NCI-H2171 treated with DMSO at 0.1 percent for 48 hours (cell line): Measurements from ENCODE around the gene SNAPC5.
"Not testable (repeated sequence)": the region's sequence is repeated elsewhere in the genome, so short reads cannot be mapped to it uniquely, and the experiment has no call there.

Experiments used
- DNase-seq: peaks from one replicate; lab custom pipeline; 2025; lab: John Stamatoyannopoulos, UW

Gene SNAPC5

GRCh38 chr15:66497502-66498455, at the start of gene SNAPC5:
Gene SNAPC5 (minus strand): TSS chr15:66497762. CDS start chr15:66497731, 31 bp downstream.
- peak; percentile 93 for DNase-seq

GRCh38 chr15:66545255-66545654, 47.7 kb upstream of the SNAPC5 start:
- no peak for DNase-seq

DNA sequence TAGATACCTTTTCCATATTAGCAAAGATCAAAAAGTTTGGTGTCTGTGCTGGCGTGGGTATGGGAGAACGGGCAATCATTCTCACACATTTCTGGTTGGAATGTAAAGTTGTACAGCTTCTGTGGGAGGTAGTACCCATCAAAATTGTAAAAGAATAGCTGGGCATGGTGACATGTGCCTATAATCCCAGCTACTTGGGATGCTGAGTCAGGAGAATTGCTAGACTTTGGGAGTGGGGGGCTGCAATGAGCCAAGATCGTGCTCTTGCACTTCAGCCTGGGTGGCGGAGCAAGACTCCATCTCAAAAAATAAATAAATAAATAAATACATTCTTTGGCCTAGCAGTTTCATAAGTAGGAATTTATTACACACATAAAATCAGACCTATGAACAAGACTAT, 45.3 kb upstream of the SNAPC5 start:
- DNase-seq = no peak

DNA sequence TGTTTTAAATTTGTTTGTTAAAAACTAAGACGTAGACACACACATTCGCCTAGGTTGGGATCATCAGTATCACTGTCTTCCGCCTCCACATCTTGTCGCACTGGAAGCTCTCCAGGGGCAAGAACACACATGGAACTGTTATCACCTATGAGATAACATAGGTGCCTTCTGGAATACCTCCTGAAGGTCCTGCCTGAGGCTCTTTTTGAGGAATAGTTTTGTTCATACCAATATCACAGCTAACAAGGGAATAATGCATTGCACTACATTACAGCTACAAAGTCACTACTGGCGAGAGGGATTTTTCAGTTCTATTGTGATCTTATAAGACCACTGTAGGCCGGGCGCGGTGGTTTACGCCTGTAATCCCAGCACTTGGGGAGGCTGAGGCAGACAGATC, 37.5 kb upstream of the SNAPC5 start:
- DNase-seq = no peak

GRCh38 chr15:66524838-66525237, 27.3 kb upstream of the SNAPC5 start:
- DNase-seq = no peak

GRCh38 chr15:66523926-66524325, 26.4 kb upstream of the SNAPC5 start:
- no peak for DNase-seq

DNA sequence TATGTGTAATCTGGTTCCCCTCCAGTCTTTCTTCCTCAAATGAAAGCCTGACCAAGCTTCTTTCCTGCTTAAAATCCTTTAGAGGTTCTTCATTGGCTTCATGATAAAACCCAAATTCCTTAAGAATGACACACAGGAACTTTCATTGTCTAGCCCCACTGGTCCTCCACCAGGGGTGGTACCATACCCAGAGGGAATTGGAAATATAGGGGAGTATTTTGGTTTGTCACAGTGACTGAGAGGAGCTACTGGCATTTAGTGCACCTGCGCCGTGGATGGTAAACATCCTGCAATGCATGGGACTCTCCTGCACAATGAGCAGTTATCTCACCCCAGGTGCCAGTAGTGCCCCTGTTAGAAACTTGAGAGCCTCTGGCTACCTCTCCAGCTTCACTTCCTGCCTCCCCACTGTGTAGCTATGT, 18.4 kb upstream of the SNAPC5 start:
- no peak for DNase-seq

- no peak for DNase-seq
These were observed 17.0 kb upstream of the SNAPC5 start for GRCh38 chr15:66514586-66514985.

DNA sequence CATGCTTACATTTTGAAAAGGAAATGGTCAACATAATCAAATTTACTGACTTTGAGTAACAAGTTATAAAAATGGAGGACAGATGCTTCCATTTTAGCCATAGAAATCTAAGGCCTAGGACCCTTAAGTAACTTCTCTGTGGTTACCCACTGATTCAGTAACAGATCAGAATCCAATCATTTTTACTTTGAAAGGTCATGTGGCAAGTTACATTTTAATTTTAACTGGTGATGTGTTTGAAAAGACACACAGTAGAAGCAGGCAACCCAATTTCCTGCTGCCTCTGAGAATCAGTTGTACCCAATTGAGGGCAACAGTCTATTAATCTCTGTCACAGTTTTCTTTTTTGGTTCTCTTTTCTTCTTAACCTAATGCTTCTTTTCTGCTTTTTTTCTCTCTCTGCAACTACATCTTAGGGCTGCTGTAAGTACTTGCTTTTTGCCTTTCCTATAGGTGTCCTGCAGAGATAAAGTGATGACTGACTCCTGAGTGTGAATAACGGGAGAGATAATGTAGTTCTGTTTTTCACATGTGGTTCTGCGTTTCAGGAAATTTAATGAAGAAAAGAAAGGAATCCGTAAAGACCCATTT, 10.8 kb upstream of the SNAPC5 start:
- no peak for DNase-seq

DNA sequence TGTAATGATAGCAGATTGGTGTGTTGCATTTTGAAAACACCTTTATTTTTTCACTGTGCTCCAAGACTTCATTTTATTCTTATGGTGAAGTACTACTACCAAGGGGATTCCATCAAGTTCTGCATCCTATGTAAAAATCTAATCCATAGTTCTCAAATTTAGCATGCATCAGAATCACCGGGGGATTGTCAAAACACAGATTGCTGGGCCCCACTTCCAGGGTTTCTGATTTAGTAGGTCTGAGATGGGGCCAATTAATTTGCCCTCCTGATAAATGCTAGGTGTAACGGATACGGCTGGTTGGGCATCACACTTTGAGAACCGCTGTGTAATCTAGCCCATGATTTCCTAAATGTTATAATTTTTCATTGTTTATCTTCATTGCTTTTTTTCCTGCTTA, 8.3 kb upstream of the SNAPC5 start:
- no peak for DNase-seq

DNA sequence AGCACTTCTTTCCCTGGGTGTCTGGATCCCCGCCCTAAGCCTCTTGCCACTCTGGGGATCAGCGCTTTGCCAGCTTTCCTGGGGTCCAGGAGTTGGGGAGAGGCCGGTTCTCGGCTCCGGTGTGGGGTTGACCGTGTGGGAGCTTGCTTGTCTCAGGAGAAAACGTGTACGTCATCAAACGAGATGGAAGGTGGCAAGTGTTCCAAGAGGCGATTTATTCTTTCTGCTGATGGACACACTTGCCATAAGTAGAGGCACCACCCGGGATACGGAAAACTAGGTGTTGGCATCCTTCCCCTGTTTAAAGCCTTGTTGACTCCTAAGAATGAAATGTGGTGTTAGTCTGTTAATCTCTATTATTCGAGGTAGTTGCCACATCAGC, 7.9 kb upstream of the SNAPC5 start:
- DNase-seq = peak; percentile 63

DNA sequence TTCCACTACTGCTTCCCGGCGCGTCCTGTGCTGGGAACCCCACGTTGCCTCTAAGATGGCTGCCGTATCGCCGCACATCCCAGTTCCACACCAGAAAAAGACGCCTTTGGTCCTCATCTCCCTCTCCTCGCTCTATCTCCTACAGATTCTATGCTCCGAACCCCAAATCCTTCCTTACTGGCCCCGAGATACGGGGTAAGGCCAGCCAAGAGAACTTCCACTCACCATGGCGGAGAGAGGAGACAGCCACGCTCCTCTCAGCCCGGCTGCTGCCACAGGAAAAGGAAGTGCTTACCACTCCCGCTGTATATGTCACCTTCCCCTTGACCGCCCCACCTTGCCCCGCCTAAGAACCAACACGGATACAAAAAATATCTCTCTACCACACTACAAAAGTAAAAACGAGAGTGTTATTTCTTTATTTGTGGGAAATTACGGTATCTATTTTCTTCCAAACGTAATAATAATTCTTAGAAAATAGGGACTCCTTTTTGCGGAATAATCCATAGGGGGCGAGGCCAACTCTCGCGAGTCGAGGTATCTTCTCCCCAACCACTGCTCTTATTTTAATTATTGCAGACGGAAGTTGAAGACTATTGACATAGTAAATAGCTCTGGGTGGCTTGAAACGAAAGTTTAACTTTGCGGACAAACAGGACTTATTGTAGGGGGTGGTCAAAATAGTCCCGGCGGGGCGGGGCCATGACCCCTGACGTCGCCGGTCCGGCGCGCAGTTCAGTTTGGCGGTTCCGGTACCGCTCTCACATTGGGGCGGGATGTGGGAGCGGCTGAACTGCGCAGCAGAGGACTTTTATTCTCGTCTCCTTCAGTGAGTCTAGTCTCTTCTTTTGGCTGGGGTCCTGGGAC, 7.2 kb upstream of the SNAPC5 start, which contains the start of the genes RPL4 and ZWILCH:
TSS of gene RPL4 (minus strand) at position 293 of the 867 bp plus-strand sequence. CDS start at position 228, 65 bp downstream.
TSS of gene ZWILCH (plus strand) at position 764 of the 867 bp plus-strand sequence. CDS start at position 777, 13 bp downstream.
- peak; percentile 78 for DNase-seq

DNA sequence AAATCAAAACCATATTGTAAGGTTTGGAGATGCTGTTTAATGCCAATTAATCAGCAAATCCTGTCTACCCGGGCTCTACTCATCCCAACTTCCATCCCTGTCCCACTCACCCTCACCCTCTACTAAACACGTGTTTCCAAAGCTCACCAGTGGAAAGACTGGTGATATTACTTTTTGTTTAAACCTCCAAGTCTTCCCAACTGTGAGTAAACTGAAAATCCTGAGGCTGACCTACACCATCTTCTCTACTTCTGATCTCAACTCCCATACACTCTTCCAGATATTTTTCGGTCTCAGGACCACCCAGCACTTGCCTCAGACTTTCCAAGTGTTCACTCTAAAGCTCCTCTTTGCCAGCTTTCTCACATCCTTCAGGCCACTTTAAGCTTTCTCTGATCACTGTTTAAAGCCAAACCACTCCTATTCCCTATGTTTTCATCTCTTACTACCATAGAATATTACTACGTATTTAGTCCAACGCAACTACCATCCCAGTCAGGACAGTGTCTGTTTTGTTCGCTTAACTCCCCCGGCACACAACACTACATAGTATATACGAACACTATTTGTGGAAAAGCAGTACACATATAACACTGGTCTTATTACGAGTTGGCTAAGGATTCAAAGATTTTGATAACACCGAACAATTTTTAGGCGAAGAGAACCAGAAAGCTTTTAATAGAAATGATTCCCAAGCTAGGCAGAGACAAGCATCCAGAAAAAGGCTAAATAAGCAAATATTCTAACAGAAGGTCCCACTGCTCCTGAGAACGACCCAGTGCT, 6.4 kb upstream of the SNAPC5 start:
- no peak for DNase-seq

GRCh38 chr15:66503041-66503648, 5.6 kb upstream of the SNAPC5 start:
- not testable (repeated sequence) for DNase-seq

GRCh38 chr15:66502491-66502890, 4.9 kb upstream of the SNAPC5 start:
- DNase-seq = no peak

- DNase-seq = not testable (repeated sequence)
These were observed 2.8 kb upstream of the SNAPC5 start for GRCh38 chr15:66500346-66500745.

GRCh38 chr15:66498501-66499386, 1.2 kb upstream of the SNAPC5 start:
- DNase-seq = peak; percentile 36

DNA sequence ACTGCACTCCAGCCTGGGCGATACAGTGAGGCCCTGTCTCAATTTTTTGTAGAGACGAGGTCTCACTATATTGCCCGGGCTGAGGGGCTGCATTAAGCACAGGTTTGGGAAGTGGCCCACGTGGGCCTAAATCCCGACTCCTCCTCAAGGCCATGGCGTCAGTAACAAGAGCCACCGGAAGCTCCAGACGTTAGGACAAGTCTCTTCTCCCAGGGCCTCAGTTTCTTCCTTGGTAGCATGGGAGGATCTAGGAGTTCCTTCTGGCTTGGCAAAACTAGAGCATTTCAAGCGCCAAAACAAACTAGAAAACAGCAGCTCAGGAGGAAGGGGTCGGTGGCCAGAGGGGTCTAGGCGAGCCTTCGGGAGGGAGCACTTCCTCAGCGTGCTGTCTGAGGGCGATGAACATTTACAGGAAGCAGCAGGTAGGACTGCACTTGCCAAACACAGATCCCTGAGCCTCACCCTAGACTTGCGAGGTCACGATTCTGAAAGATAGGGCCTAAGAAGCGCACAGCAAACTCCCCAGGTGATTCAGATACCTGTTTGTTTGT, 536 bp downstream of the SNAPC5 start:
- DNase-seq = peak; percentile 67

DNA sequence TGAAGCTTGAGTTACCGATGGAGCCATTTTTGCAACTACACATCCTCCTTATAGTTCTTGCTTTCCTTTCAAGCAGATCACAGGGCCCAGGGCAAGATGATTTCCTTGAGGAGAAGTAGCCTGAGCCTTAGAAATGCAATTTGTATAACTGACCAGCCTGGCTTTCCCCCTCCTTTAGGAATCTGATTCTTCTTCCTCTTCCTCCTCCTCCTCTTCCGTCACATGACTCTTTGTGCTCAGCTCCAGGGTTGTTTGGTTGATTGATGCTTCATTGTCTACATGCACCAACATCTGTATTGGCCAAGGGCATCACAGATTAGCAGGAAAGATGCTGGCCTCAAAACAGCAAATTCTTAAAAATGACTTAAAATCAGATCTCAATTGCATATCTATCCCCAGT, 3.3 kb downstream of the SNAPC5 start:
- DNase-seq = no peak

DNA sequence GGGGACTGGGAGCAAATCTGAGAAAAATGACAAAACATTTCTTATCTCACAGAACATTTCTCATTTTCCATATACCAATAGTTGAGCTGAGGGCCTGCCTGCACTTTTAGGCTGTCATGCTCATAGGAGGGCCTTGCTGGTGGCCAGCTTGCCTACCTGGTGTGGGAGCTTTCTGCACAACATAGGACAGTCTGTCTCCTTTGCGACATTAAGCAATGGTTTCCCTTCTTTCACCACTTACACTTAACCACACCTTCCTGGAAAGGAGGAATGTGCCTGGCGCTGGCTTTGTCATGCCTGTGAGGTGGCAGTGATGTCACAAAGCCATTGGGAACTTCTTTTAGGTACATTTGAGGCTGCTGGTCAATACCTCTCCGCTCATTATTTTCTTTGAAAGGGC, 5.7 kb downstream of the SNAPC5 start:
- no peak for DNase-seq
